SK-N-MC (cell line): ENCODE measurements around the gene AMER3.

ENCODE experiments used
- EZH2 ChIP-seq: fragments of 200-600 bp; sonication (generic); IDR thresholded peaks from one replicate; pipeline ENCODE4 v1.6.1; 2017; ENCODE audit warnings: antibody characterized with exemption
- POLR2AphosphoS5 ChIP-seq: IDR thresholded peaks from 2 replicates; pipeline ENCODE4 v1.6.1; 2012; ENCODE audit warnings: mild to moderate bottlenecking, low read depth, low read length, borderline replicate concordance

- TF ChIP-seq POLR2AphosphoS5 (no peak), EZH2 (no peak)
Observed at GRCh38 chr2:130787841-130788240, 32.5 kb downstream of the AMER3 start.
